ENCODE measurements around the gene CDK7.

Gene CDK7

GRCh38 chr5:69288688-69289087, 54.0 kb downstream of the CDK7 start:
- FAIRE-seq (no peak), DNase-seq (ENCODE audit: low spot score) (no peak)

GRCh38 chr5:69292306-69292705, 57.6 kb downstream of the CDK7 start:
- no peak for FAIRE-seq
- no peak for DNase-seq (ENCODE audit: low spot score)

GRCh38 chr5:69293882-69294281, 59.2 kb downstream of the CDK7 start:
- no peak for FAIRE-seq

GRCh38 chr5:69295088-69295754, 60.5 kb downstream of the CDK7 start:
- DNase-seq (ENCODE audit: low spot score) (peak; percentile 29), FAIRE-seq (no peak)

More at GRCh38 chr5:69293882-69294281, 59.2 kb downstream of the CDK7 start:
- DNase-seq (ENCODE audit: low spot score) = no peak

- no peak for FAIRE-seq
Observed at GRCh38 chr5:69299625-69300024, 64.9 kb downstream of the CDK7 start.

GRCh38 chr5:69300537-69301203, 66.0 kb downstream of the CDK7 start:
- FAIRE-seq (no peak), DNase-seq (ENCODE audit: low spot score) (no peak)

More at GRCh38 chr5:69299625-69300024, 64.9 kb downstream of the CDK7 start:
- no peak for DNase-seq (ENCODE audit: low spot score)

- no peak for FAIRE-seq
- DNase-seq (ENCODE audit: low spot score) = no peak
Observed at GRCh38 chr5:69305512-69305911, 70.8 kb downstream of the CDK7 start.

- FAIRE-seq (no peak), DNase-seq (ENCODE audit: low spot score) (no peak)
Observed at GRCh38 chr5:69308046-69308553, 73.4 kb downstream of the CDK7 start.

- no peak for FAIRE-seq
- DNase-seq (ENCODE audit: low spot score) = no peak
Observed at GRCh38 chr5:69309380-69309779, 74.7 kb downstream of the CDK7 start.

- FAIRE-seq (peak; percentile 5), DNase-seq (ENCODE audit: low spot score) (no peak)
Observed at GRCh38 chr5:69312459-69313160, 77.9 kb downstream of the CDK7 start.

- no peak for DNase-seq (ENCODE audit: low spot score)
- FAIRE-seq = no peak
Observed at GRCh38 chr5:69313428-69313827, 78.7 kb downstream of the CDK7 start.

- FAIRE-seq = no peak
- no peak for DNase-seq (ENCODE audit: low spot score)
Observed at GRCh38 chr5:69315972-69316371, 81.3 kb downstream of the CDK7 start.

- DNase-seq (ENCODE audit: low spot score) (no peak), FAIRE-seq (no peak)
Observed at GRCh38 chr5:69317391-69317790, 82.7 kb downstream of the CDK7 start.

- no peak for DNase-seq (ENCODE audit: low spot score)
- no peak for FAIRE-seq
Observed at GRCh38 chr5:69326365-69326764, 91.7 kb downstream of the CDK7 start.
